ENCODE data around the gene GPR153.
A peak's percentile ranks its signal among the peaks of the same experiment; 100 is the strongest.

GPR153 gene

GRCh38 chr1:6269720-6270400 is 9.0 kb upstream of the GPR153 start:
- DNase-seq (ENCODE audit: low read depth): no peak

GRCh38 chr1:6269296-6269695 is 8.4 kb upstream of the GPR153 start:
- no peak for DNase-seq (ENCODE audit: low read depth)

- no peak for DNase-seq (ENCODE audit: low read depth)
Measured at GRCh38 chr1:6268415-6268814, 7.5 kb upstream of the GPR153 start.

- no peak for DNase-seq (ENCODE audit: low read depth)
Measured at GRCh38 chr1:6267686-6268322, 6.9 kb upstream of the GPR153 start.

- no peak for DNase-seq (ENCODE audit: low read depth)
Measured at GRCh38 chr1:6266641-6267040, 5.7 kb upstream of the GPR153 start.

- no peak for DNase-seq (ENCODE audit: low read depth)
Measured at GRCh38 chr1:6265151-6265550, 4.3 kb upstream of the GPR153 start.

- no peak for DNase-seq (ENCODE audit: low read depth)
Measured at GRCh38 chr1:6263716-6264115, 2.8 kb upstream of the GPR153 start.

GRCh38 chr1:6262555-6263420 is 1.9 kb upstream of the GPR153 start:
- no peak for DNase-seq (ENCODE audit: low read depth)

- no peak for DNase-seq (ENCODE audit: low read depth)
Measured at GRCh38 chr1:6261615-6261995, 707 bp upstream of the GPR153 start.

GRCh38 chr1:6260433-6260934 is 414 bp downstream of the GPR153 start:
- no peak for DNase-seq (ENCODE audit: low read depth)

- DNase-seq (ENCODE audit: low read depth): peak; percentile 47
Measured at GRCh38 chr1:6259491-6260362, 1.2 kb downstream of the GPR153 start.

- DNase-seq (ENCODE audit: low read depth): no peak
Measured at GRCh38 chr1:6258675-6259074, 2.2 kb downstream of the GPR153 start.

GRCh38 chr1:6257541-6258069 is 3.3 kb downstream of the GPR153 start:
- no peak for DNase-seq (ENCODE audit: low read depth)

- DNase-seq (ENCODE audit: low read depth): no peak
Measured at GRCh38 chr1:6256645-6257044, 4.3 kb downstream of the GPR153 start.

GRCh38 chr1:6254691-6255090 is 6.2 kb downstream of the GPR153 start:
- no peak for DNase-seq (ENCODE audit: low read depth)

- no peak for DNase-seq (ENCODE audit: low read depth)
Measured at GRCh38 chr1:6253380-6253779, 7.5 kb downstream of the GPR153 start.

GRCh38 chr1:6252374-6252710 is 8.6 kb downstream of the GPR153 start:
- no peak for DNase-seq (ENCODE audit: low read depth)

GRCh38 chr1:6251681-6252373 is 9.1 kb downstream of the GPR153 start:
- no peak for DNase-seq (ENCODE audit: low read depth)

GRCh38 chr1:6251233-6251632 is 9.7 kb downstream of the GPR153 start:
- no peak for DNase-seq (ENCODE audit: low read depth)

GRCh38 chr1:6249739-6250689 is 10.9 kb downstream of the GPR153 start:
- no peak for DNase-seq (ENCODE audit: low read depth)
